Body of pancreas (tissue), 4 donors: ENCODE results near the gene NUMA1.

Source experiments
- POLR2A ChIP-seq, 3 donors: fragments of 450-650 bp; IDR thresholded peaks; one replicate each; pipeline ENCODE4 v1.6.1; 2016; ENCODE audit warnings: antibody characterized with exemption in 3 of 3, mild to moderate bottlenecking in 2 of 3
- TF ChIP-seq, protein P1 (sequence below), 7 experiments: fragments of 450-650 bp in 4 of 7; fragments of 200-600 bp in 3 of 7; sonication (generic) in 3 of 7; IDR thresholded peaks; one replicate each; pipeline ENCODE4 v1.5.1; 2016 to 2019; ENCODE audit warnings: antibody characterized with exemption in 7 of 7

GRCh38 chr11:72037554-72038311 lies 42.6 kb downstream of the NUMA1 start:
- TF ChIP-seq, protein P1, sequence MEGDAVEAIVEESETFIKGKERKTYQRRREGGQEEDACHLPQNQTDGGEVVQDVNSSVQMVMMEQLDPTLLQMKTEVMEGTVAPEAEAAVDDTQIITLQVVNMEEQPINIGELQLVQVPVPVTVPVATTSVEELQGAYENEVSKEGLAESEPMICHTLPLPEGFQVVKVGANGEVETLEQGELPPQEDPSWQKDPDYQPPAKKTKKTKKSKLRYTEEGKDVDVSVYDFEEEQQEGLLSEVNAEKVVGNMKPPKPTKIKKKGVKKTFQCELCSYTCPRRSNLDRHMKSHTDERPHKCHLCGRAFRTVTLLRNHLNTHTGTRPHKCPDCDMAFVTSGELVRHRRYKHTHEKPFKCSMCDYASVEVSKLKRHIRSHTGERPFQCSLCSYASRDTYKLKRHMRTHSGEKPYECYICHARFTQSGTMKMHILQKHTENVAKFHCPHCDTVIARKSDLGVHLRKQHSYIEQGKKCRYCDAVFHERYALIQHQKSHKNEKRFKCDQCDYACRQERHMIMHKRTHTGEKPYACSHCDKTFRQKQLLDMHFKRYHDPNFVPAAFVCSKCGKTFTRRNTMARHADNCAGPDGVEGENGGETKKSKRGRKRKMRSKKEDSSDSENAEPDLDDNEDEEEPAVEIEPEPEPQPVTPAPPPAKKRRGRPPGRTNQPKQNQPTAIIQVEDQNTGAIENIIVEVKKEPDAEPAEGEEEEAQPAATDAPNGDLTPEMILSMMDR (IDR thresholded peaks at IDR 0.05), result no peak
- no peak for TF ChIP-seq POLR2A (IDR thresholded peaks at IDR 0.05)
